MG63 (cell line): Measurements from ENCODE around the gene GSTT2B. TPM values are rescaled to one million over a fixed set of nuclear protein-coding genes. Genes with fewer than 3 reads are reported as not detected.
A peak's percentile ranks its signal among the peaks of the same experiment; 100 is the strongest.
"Not testable (repeated sequence)": the region's sequence is repeated elsewhere in the genome, so short reads cannot be mapped to it uniquely, and the experiment has no call there.

Experiments used
- DNase-seq: peaks from one replicate; pipeline ENCODE4 v3.0.0-alpha.2; 2020
- H3K27me3 ChIP-seq: fragments of 250-450 bp; sonication (Bioruptor Pico); 2 replicates; pipeline ENCODE4 v1.5.1; 2020; ENCODE audit warnings: mild to moderate bottlenecking, moderate library complexity
- H3K36me3 ChIP-seq: fragments of 250-450 bp; sonication (Bioruptor Pico); 2 replicates; pipeline ENCODE4 v1.5.1; 2020; ENCODE audit warnings: mild to moderate bottlenecking, moderate library complexity
- H3K4me3 ChIP-seq: fragments of 250-450 bp; sonication (Bioruptor Pico); 2 replicates; pipeline ENCODE4 v1.5.1; 2020; ENCODE audit warnings: mild to moderate bottlenecking, moderate library complexity
- H3K9me3 ChIP-seq: fragments of 250-450 bp; sonication (Bioruptor Pico); 2 replicates; pipeline ENCODE4 v1.5.1; 2020; ENCODE audit warnings: mild to moderate bottlenecking, moderate library complexity
- total RNA-seq: library from RNA; depleted of rRNA; stranded (reverse); fragments of >200 nt; shearing (Covaris generic); gene quantifications from 2 replicates; pipeline ENCODE4 v1.2.3, GENCODE V29; 2014; ENCODE audit warnings: low replicate concordance

The GSTT2B gene
- total RNA-seq, 1 experiment from 2014 or later, result 23.8 TPM

DNA sequence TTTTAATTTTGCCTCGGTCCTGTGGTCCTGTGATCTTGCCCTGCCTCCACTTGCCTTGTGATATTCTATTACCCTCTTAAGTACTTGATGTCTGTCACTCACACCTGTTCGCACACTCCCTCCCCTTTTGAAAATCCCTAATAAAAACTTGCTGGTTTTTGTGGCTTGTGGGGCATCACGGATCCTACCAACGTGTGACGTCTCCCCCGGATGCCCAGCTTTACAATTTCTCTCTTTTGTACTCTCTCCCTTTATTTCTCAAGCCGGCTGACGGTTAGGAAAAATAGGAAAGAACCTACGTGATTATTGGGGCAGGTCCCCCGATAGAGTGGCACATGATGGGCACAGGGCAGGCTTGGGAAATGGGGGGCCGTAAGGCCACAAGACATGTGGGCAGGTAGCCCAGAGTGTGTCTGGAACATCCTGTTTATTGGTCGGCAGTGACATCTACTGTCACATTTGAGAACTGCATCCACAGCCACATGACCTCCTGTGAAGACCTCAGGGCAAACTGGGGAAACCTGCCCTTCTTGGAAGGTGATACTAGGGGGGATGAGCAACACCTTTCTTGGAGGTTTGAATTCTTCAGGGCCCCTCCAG is 4.6 kb downstream of the GSTT2B start:
- peak; percentile 34 for DNase-seq
- H3K27me3 ChIP-seq, H3K36me3 ChIP-seq, H3K4me3 ChIP-seq, H3K9me3 ChIP-seq: not testable (repeated sequence)

DNA sequence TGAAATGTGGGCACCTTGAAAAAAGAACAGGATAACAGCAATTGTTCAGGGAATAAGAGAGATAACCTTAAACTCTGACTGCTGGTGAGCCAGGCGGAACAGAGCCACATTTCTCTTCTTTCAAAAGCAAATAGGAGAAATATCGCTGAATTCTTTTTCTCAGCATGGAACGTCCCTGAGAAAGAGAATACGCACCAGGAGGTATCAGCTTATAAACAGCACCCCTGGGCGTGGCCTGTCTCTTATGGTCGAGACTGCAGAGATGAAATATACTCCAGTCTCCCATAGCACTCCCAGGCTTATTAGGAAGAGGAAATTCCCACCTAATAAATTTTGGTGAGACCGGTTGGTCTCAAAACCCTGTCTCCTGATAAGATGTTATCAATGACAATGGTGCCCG is 5.1 kb downstream of the GSTT2B start:
- H3K36me3 ChIP-seq, H3K9me3 ChIP-seq, DNase-seq, H3K27me3 ChIP-seq, H3K4me3 ChIP-seq: not testable (repeated sequence)

DNA sequence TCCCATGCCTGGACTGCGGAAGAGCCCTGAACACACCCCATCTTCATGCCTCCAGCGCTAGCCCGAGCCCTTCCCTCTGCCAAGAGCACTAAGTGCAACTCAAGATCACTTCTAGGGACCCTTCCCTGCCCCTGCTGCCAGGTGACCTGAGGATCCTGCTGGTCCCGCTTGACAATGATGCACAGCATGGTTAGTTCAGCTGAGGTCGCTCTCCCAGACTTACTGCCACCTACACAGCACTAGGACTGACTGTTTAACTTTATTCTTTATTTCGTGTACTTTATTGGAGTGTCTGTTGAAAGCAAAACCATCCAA is 6.0 kb downstream of the GSTT2B start:
- not testable (repeated sequence) for H3K27me3 ChIP-seq, H3K4me3 ChIP-seq, H3K9me3 ChIP-seq, DNase-seq, H3K36me3 ChIP-seq

DNA sequence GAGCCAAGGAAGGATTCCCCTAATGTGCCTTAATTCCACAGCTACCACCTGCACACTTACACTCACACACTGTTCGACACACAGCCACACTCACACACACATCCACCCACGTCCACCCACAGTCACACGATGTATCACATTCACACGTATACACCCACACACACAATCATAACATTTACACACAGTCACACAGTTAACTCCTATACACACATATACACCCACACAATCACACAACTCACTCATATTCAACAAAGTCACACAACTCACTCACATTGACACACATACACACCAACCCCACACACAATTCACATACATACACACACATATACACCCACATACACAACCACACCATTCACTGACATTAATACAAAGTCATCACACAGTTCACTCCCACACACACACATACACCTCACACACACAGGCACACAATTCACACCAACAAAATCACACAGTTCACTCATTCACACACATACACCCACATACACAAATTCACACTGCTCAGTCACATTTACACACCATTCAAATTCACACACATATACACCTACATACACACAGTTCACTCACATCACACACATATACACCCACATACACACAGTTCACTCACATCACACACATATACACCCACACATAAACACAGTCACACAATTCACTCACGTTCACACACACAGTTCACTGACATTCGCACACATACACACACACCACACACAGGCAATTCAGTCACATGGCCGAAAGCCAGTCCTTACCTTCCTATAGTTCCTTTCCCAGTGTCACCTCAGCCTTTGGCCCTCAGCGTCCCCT is 6.6 kb downstream of the GSTT2B start:
- DNase-seq, H3K36me3 ChIP-seq, H3K4me3 ChIP-seq, H3K27me3 ChIP-seq, H3K9me3 ChIP-seq: not testable (repeated sequence)

DNA sequence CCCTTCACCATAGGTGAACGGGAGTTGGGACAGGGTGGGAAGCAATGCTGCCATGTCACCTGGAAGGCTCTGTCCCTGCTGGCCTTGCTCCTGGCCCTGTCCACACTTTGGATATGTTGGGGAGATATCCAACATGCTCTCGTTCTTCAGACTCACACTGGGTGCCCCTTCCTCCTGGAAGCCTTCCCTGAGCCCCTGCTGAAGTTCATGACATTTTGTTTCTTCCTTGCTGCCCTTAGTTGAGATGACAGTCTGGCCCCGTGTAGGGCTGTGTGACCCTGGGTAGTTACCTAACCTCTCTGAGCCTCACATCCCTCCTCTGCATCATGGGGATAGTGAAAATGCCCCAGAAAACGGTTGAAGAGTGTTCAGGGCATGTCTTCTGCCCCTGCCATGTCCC is 7.5 kb downstream of the GSTT2B start:
- DNase-seq, H3K9me3 ChIP-seq, H3K27me3 ChIP-seq: not testable (repeated sequence)

DNA sequence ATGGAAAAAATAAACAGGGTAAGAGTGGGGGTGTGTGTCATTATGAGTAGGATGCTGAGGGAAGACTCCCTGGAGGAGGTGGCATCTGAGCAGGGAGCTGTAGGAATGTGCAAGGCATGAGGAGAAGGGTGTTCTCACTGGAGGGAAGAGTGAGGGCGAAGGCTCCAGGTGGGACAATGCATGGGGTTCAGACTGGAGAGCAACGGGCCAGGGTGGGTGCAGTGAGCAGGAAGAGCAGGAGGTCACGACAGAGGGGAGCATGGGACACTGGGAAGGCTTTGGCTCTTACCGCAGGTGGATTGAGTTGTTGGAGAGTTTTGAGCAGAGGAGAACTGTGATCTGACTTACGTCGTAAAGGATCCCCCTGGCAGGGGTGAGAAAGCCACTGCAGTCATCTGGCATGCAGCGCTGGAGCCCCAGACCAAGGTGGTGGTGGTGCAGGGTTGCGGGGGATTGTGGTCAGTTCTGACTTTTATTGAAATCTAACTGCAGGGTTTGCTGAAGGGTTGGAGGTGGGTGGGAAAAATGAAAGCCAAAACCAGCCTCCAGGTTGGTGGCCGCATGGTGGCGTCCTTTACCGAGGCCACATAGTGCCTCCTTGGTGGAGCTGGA is 8.1 kb downstream of the GSTT2B start:
- H3K36me3 ChIP-seq, H3K27me3 ChIP-seq, H3K9me3 ChIP-seq, H3K4me3 ChIP-seq, DNase-seq: not testable (repeated sequence)

More for the DNA sequence above, 7.5 kb downstream of the GSTT2B start:
- H3K36me3 ChIP-seq, H3K4me3 ChIP-seq: not testable (repeated sequence)

DNA sequence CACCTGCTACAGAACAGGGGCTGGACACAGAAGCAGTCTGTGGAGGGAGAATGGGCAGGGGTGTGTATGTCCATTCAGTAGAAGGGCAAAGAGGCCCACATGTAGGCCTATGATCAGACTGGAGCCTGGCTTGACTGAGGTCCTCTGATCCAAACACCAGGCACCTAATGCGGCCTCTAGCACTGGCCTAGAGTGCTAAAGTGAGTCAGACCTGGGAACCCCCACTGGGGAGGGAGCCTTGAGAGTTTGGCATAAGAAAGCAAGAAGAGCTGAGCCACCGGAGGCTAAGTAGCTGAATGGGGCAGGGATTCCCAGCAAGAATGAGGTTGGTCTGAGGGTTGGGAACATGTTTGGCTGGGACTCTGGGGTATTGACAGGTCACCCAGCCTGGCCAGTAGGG is 9.6 kb downstream of the GSTT2B start:
- peak; percentile 70 for DNase-seq
- H3K4me3 ChIP-seq, H3K27me3 ChIP-seq, H3K36me3 ChIP-seq, H3K9me3 ChIP-seq: not testable (repeated sequence)

DNA sequence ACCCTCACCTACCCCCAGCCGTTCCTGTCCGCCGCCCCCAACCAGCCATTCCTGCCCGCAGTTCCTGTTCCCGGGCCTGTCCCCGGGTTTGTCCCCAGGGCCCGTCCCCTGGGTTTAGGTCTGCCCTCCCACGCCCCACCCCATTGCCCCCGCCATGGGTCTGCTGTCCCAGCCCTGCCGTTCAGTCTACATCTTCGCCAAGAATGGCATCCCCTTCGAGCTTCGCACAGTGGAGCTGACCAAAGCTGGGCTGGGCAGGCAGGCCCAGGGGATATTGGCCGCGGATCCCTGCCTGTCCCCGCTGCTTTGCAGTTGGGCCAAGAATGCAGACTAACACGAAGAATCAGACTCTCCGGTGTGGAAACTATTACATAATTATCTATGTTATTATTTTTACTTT is 11.2 kb downstream of the GSTT2B start:
- H3K27me3 ChIP-seq, H3K9me3 ChIP-seq, H3K4me3 ChIP-seq, H3K36me3 ChIP-seq, DNase-seq: not testable (repeated sequence)

DNA sequence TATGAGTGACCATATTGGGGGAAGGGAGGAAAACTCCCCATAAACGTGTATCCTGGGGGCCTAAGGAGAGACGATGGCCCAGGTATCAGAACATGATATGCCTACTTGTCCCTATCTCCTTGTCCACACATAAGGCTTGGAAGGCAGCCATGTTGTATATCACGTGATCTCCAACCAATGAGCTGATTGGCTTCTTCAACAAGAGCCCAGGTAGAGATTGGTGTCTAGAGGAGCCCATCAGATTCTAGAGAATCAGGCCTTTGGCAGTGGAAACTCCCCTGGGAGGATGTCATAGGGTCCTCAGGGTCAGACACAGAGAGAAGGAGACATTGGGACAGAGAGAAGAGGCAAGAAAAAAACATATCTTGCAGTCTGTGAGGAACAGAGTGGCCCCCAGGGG is 13.6 kb downstream of the GSTT2B start:
- H3K4me3 ChIP-seq, H3K36me3 ChIP-seq, DNase-seq, H3K9me3 ChIP-seq, H3K27me3 ChIP-seq: not testable (repeated sequence)

DNA sequence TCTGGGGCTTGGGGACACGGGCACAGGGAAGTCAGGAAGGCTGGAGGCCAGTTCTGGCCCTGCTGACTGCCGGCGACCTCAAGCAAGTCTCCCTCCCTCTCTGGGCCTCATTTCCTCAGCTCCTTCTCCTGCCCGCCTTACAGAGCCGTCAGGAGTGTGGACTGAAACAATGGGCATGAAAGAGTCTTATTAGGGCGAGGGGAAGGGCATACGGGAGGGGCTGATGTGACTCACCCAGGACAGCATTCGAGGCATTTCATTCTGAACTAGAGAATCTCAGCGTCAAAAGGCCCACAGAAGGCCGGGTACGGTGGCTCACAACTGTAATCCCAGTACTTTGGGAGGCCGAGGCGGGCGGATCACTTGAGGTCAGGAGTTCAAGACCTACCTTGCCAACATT is 20.8 kb downstream of the GSTT2B start:
- H3K27me3 ChIP-seq, H3K4me3 ChIP-seq, H3K9me3 ChIP-seq, DNase-seq, H3K36me3 ChIP-seq: not testable (repeated sequence)

DNA sequence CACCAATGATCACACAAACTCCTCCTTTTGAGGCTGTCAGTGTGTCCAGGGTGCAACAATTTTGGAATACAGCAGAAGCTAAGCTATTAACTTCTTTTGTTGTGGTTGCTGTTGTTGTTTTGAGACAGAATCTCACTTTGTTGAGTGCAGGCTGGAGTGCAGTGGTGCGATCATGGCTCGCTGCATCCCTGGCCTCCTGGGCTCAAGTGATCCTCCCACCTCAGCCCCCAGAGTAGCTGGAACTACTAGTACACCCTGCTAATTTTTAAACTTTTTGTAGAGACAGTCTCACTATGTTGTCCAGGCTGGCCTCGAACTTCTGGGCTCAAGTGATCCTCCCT is 22.0 kb downstream of the GSTT2B start:
- DNase-seq, result no peak
- Histone ChIP-seq H3K9me3 (no peaks in the 10 kb centered on the region), H3K27me3 (no peaks in the 10 kb centered on the region; the same call in 1 of the 2 replicates), H3K4me3 (no peak overlapping the region), H3K36me3 (no peaks in the 10 kb centered on the region)

DNA sequence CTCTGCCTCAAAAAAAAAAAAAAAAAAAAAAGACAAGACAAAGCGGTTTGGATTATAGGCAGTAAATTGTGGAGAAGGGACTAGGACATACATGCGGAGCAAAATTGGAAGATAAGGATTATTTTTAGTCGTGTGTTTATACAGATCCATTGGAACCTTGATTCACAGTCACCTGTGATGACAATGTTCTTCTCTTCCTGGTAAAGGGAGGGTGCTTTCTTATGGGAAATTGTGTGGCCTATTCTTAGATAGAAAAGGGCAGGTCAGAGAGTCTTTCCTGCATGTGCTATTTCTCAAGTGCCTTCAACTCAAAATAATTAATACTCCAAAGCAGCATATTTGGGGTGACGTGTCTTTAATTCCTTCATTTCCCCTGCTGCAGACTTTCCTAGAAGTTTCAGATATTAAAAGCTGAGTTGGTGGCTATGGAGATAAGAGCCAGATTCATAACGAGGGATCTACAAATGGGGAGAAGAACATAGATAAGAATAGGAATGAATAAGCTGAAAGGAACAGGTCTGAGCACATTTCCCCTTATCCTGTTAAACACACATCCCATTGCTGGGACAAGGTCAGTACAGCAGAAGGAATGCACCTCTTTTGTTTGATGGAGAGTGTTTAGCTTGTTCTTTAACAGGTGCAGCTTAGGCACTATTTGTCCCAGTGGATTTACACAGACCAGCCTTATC is 22.5 kb downstream of the GSTT2B start:
- Histone ChIP-seq H3K4me3 (no peak overlapping the region), H3K36me3 (no peaks in the 10 kb centered on the region), H3K27me3 (no peaks in the 10 kb centered on the region), H3K9me3 (no peaks in the 10 kb centered on the region)
- DNase-seq, result no peak

DNA sequence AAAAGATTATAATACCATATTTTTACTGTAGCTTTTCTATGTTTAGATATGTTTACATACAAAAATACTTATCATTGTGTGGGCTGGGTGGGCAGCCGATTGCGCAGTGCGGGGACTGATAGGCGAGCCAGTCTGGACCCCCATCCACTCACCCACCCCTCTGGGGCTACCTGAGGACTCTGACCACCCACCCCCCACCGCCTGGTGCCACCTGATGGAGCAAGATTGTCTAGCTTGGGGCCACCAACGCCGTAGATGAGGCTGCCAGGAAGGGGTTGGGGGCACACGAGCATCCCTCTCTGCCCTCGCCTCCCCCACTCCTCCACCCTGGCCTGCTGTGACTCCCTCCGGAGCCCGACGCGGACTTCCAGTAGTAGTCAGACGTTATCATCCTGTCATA is 34.4 kb downstream of the GSTT2B start:
- no peaks in the 10 kb centered on the region for H3K36me3 ChIP-seq
- no peaks in the 10 kb centered on the region for H3K27me3 ChIP-seq
- no peak overlapping the region for H3K4me3 ChIP-seq
- DNase-seq, result no peak
- peaks cover 8% of the 10 kb centered on the region for H3K9me3 ChIP-seq

DNA sequence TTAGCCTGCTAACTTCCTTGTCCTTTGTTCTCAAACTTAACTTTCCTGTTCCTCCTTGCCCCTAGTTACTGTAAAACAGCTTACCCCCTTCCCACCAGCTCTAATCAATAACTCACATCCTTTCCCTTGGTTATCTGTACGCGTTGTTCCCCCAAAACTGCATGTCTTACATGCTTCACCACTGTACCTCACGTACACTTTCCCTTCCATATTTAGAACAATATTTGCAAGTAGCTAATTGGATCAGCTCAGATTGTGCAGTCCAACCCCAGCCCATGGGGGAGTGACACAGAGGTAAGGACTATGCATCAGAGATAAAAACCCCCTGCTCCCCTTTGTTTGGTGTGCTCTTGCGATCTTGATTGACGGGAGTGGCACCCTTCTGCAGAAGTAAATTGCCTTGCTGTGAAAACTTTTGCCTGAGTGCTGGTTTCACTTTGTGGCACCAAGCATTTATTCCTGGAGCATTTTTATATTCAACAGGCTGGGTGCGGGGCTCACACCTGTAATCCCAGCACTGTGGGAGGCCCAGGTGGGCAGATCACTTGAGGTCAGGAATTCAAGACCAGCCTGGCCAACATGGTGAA is 35.9 kb downstream of the GSTT2B start:
- Histone ChIP-seq H3K9me3 (0 out of 2 replicates have a peak, but pooled peaks cover 2% of the 10 kb centered on the region), H3K36me3 (no peaks in the 10 kb centered on the region), H3K27me3 (no peaks in the 10 kb centered on the region), H3K4me3 (no peak overlapping the region)
- DNase-seq, result no peak

DNA sequence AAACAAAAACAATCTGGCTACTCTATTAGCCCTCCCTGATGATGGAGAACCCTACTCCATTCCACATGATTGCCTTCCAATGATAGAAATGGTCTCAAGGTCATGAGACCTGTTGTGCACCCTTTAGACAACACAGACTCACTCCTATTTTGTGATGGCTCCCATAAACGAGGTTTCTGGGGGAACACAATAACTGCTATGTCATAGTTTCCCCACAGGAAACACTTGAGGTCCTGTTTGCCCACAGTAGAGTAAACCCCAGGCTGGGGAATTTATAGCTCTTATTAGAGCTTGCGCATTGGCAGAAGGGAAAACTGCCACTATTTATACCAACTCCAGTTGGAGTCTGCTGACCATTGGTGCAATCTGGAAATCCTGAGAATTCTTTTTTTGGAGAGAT is 38.1 kb downstream of the GSTT2B start:
- H3K27me3 ChIP-seq, result no peaks in the 10 kb centered on the region
- DNase-seq, result no peak
- H3K36me3 ChIP-seq, result no peaks in the 10 kb centered on the region
- no peak overlapping the region for H3K4me3 ChIP-seq
- 0 out of 2 replicates have a peak, but pooled peaks cover 2% of the 10 kb centered on the region for H3K9me3 ChIP-seq

DNA sequence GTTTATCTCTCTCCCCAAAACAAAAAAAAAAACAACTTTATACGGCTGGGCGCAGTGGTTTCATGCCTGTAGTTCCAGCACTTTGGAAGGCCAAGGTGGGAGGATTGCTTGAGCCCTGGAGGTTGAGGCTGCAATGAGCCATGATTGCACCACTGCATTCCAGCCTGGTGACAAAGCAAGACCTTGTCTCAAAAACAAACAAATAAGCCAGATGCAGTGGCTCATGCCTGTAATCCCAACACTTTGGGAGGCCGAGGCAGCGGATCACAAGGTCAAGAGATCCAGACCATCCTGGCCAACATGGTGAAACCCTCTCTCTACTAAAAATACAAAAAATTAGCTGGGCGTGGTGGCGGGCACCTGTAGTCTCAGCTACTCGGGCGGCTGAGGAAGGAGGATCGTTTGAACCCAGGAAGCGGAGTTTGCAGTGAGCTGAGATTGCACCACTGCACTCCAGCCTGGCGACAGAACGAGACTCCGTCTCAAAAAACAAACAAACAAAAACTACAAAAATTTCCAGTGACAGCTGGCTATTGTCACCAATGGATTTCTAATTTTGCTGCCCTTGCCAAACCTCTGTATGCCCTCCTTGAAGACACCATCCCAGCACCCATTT is 39.3 kb downstream of the GSTT2B start:
- H3K4me3 ChIP-seq, H3K36me3 ChIP-seq, H3K27me3 ChIP-seq, H3K9me3 ChIP-seq: not testable (repeated sequence)
- DNase-seq, result peak; percentile 43

DNA sequence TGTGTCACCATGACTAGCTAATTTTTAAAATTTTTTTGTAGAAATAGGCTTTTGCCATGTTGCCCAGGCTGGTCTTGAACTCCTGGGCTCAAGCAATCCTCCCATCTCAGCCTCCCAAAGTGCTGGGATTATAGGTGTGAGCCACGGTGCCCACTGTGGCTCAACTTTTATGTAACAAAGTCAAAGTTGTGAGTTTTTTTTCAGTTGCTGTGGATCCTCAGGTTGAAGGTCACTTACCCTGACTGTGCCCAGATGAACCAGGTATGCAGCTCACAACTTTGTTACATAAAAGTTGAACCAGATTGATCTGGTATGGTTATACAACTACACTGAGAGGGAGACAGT is 40.8 kb downstream of the GSTT2B start:
- not testable (repeated sequence) for H3K4me3 ChIP-seq, H3K36me3 ChIP-seq, H3K9me3 ChIP-seq, DNase-seq, H3K27me3 ChIP-seq
